K562 (cell line): ENCODE data around the gene ST3GAL3. TPM values are rescaled to one million over a fixed set of nuclear protein-coding genes. Genes with fewer than 3 reads are reported as not detected.

Experiments
- ARHGAP35 ChIP-seq: fragments of 450-650 bp; IDR thresholded peaks from 2 replicates; pipeline ENCODE4 v1.6.1; 2018; ENCODE audit not compliant: partially characterized antibody
- ARID1B ChIP-seq: fragments of 450-650 bp; IDR thresholded peaks from 2 replicates; pipeline ENCODE4 v1.6.1; 2016; ENCODE audit warnings: antibody characterized with exemption, mild to moderate bottlenecking, inconsistent platforms
- ATF3 ChIP-seq, 2 experiments: fragments of 450-650 bp in 1 of 2; sonication (generic) in 1 of 2; formaldehyde crosslinking in 1 of 2; IDR thresholded peaks in 1 of 2; conservative IDR thresholded peaks in 1 of 2; 2 replicates each; pipeline versions ENCODE4 v1.6.1 to v1.8.1; 2016 to 2023; ENCODE audit warnings: mild to moderate bottlenecking in 2 of 2, moderate library complexity in 2 of 2, inconsistent platforms in 1 of 2, missing genetic modification reagents in 1 of 2
- HMG20A ChIP-seq: fragments of 450-650 bp; formaldehyde crosslinking; conservative IDR thresholded peaks from 2 replicates; pipeline ENCODE4 v1.4.0; 2020; ENCODE audit warnings: mild to moderate bottlenecking, mixed read lengths
- HNRNPLL ChIP-seq: fragments of 200-400 bp; formaldehyde crosslinking; IDR thresholded peaks from 2 replicates; pipeline ENCODE4 v1.6.1; 2017; ENCODE audit warnings: low read length, low read depth, mild to moderate bottlenecking; ENCODE audit not compliant: poor library complexity, severe bottlenecking
- JUND ChIP-seq, 2 experiments: IDR thresholded peaks; 2 replicates in 1 of 2; 3 replicates in 1 of 2; pipeline ENCODE4 v1.6.1; 2011; ENCODE audit warnings: borderline replicate concordance in 2 of 2, low read depth in 2 of 2, low read length in 2 of 2, improper control_type of control experiment in 1 of 2, missing biosample characterization in 1 of 2, missing genetic modification characterization in 1 of 2, missing genetic modification reagents in 1 of 2
- MAFF ChIP-seq: IDR thresholded peaks from 2 replicates; pipeline ENCODE4 v1.6.1; 2012; ENCODE audit warnings: low read length, improper control_type of control experiment
- MAFG ChIP-seq: fragments of 450-650 bp; conservative IDR thresholded peaks from 2 replicates; pipeline ENCODE4 v1.6.1; 2016; ENCODE audit warnings: missing genetic modification characterization, missing compliant biosample characterization
- MAFK ChIP-seq: IDR thresholded peaks from 2 replicates; pipeline ENCODE4 v1.6.1; 2011; ENCODE audit warnings: low read length, improper control_type of control experiment
- NFE2 ChIP-seq: IDR thresholded peaks from 2 replicates; pipeline ENCODE4 v1.6.1; 2014; ENCODE audit warnings: antibody characterized with exemption, low read depth
- RFX1 ChIP-seq: fragments of 450-650 bp; IDR thresholded peaks from 2 replicates; pipeline ENCODE4 v1.6.1; 2016; ENCODE audit warnings: mild to moderate bottlenecking, moderate library complexity
- SMARCE1 ChIP-seq: fragments of 450-650 bp; IDR thresholded peaks from 2 replicates; pipeline ENCODE4 v1.7.1; 2016; ENCODE audit warnings: mild to moderate bottlenecking
- ZBTB12 ChIP-seq: fragments of 250-450 bp; sonication (Bioruptor Pico); IDR thresholded peaks from 2 replicates; pipeline ENCODE4 v1.4.0; 2020
- polyA plus RNA-seq, 8 experiments: library from polyadenylated mRNA; depleted of rRNA in 4 of 8; stranded (reverse) in 5 of 8; unstranded in 3 of 8; fragments of >200 nt; fragmentation: Nextera tagmentation in 2 of 8; fragmentation: Illumina TruSeq in 1 of 8; extraction: Ambion mirVana in 2 of 8; extraction: Trizol in 1 of 8; gene quantifications; 2 replicates each; pipeline versions ENCODE4 v1.2.1 to v1.2.3, GENCODE V29; 2011 to 2014; ENCODE audit warnings: inconsistent platforms in 1 of 8, missing spikeins in 1 of 8
- total RNA-seq, 7 experiments: library from RNA; depleted of rRNA in 6 of 7; stranded (reverse); fragments of >200 nt in 6 of 7; fragmentation: Illumina TruSeq in 2 of 7; extraction: Trizol in 2 of 7; gene quantifications; 2 replicates each; pipeline versions ENCODE4 v1.2.1 to v1.2.3, GENCODE V29; 2011 to 2021; ENCODE audit warnings: low replicate concordance in 1 of 7
- TF ChIP-seq, protein P1 (sequence below), 3 experiments: fragments of 200-800 bp in 1 of 3; sonication (Bioruptor generic) in 1 of 3; sonication (generic) in 1 of 3; formaldehyde crosslinking in 1 of 3; IDR thresholded peaks; 2 replicates each; pipeline versions ENCODE4 v1.6.1 to v1.8.0; 2016 to 2022; ENCODE audit warnings: mild to moderate bottlenecking in 2 of 3, missing compliant biosample characterization in 2 of 3, missing genetic modification characterization in 2 of 3, missing genetic modification reagents in 1 of 3
- TF ChIP-seq, protein P2 (sequence below): sonication (generic); formaldehyde crosslinking; IDR thresholded peaks from 2 replicates; pipeline ENCODE4 v1.9.0; 2022; ENCODE audit warnings: mild to moderate bottlenecking, missing genetic modification reagents

ST3GAL3 gene
- total and polyA plus RNA-seq, 9 of the 15 experiments (the other 6 are each of a cell fraction or from before 2014, with no cell fraction given), result 1.2 to 18.9 (median 11.0) TPM

GRCh38 chr1:43783671-43784205, 76.4 kb downstream of the ST3GAL3 start (continued):
- no peak for TF ChIP-seq HNRNPLL
- TF ChIP-seq MAFK, result peak; percentile 74; the same call in 1 of the 2 replicates
- peak; percentile 73 for TF ChIP-seq JUND (IDR thresholded peaks at IDR 0.05; ENCODE audit: borderline replicate concordance, low read depth, low read length)
- TF ChIP-seq JUND (tag; IDR thresholded peaks at IDR 0.05; ENCODE audit: borderline replicate concordance, low read depth, low read length), result peak; percentile 58; the same call in 2 of the 3 replicates
- peak; percentile 91 for TF ChIP-seq NFE2
- TF ChIP-seq HMG20A (CRISPR knock-in tag), result no peak
- peak; percentile 47; the same call in 1 of the 2 replicates for TF ChIP-seq SMARCE1
- no peak for TF ChIP-seq ARHGAP35
- peak; percentile 70; the same call in 1 of the 2 replicates for TF ChIP-seq MAFF
- TF ChIP-seq RFX1, result 0 out of 2 replicates have a peak, but pooled peaks have one; percentile 11
- peak; percentile 34; the same call in 1 of the 2 replicates for TF ChIP-seq ARID1B
- TF ChIP-seq, protein P1, sequence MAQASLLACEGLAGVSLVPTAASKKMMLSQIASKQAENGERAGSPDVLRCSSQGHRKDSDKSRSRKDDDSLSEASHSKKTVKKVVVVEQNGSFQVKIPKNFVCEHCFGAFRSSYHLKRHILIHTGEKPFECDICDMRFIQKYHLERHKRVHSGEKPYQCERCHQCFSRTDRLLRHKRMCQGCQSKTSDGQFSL (CRISPR knock-in tag; IDR thresholded peaks at IDR 0.05), result peak; percentile 48; the same call in 1 of the 2 replicates
- TF ChIP-seq, protein P1 (tag; IDR thresholded peaks at IDR 0.05), result no peak
- peak; percentile 88 for TF ChIP-seq MAFG
- TF ChIP-seq ATF3 (IDR thresholded peaks at IDR 0.05), result peak; percentile 91
- TF ChIP-seq ATF3 (CRISPR knock-in tag; conservative IDR thresholded peaks at IDR 0.05), result peak; percentile 81; the same call in 1 of the 2 replicates
- no peak for TF ChIP-seq ZBTB12 (CRISPR knock-in tag)
- TF ChIP-seq, protein P2, sequence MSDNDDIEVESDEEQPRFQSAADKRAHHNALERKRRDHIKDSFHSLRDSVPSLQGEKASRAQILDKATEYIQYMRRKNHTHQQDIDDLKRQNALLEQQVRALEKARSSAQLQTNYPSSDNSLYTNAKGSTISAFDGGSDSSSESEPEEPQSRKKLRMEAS (CRISPR knock-in tag), result peak; percentile 25; the same call in 1 of the 2 replicates
